ENCODE results near the gene TBC1D22B.

The TBC1D22B gene

GRCh38 chr6:37280162-37280887 lies 22.8 kb downstream of the TBC1D22B start:
- TF ChIP-seq CTCF (IDR thresholded peaks at IDR 0.05) = no peak
- no peak for DNase-seq (ENCODE audit: low spot score)
- Histone ChIP-seq H3K4me3 (no peak overlapping the region), H3K27ac (peak overlapping the region; percentile 65 to 80)

- no peak for TF ChIP-seq CTCF (IDR thresholded peaks at IDR 0.05)
- H3K27ac ChIP-seq = peak overlapping the region; percentile 72 to 82
- no peak overlapping the region for H3K4me3 ChIP-seq
- DNase-seq (ENCODE audit: low spot score) = no peak
Observed at GRCh38 chr6:37282371-37282770, 24.8 kb downstream of the TBC1D22B start.

DNA sequence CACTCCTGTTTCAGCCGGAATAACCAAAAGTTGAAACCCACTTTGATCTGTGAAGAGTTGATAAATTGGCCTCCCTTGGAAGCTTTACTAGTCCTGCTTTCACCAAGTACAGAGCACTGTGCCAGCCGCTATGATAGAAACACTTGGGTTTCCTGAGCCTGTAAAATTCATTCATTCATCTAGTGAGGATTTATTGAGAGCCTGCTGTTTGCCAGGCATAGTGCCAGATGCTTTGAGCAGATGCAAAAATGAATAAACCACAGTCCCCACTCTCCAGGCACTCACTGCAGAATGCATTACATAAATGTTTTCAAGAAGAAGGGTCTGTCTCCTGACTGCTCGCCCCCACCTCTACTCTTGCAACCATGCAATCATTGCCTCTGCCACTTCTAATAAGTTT lies 25.7 kb downstream of the TBC1D22B start:
- Histone ChIP-seq H3K27ac (peak overlapping the region; percentile 72 to 82), H3K4me3 (no peak overlapping the region)
- no peak for DNase-seq (ENCODE audit: low spot score)
- no peak for TF ChIP-seq CTCF (IDR thresholded peaks at IDR 0.05)

DNA sequence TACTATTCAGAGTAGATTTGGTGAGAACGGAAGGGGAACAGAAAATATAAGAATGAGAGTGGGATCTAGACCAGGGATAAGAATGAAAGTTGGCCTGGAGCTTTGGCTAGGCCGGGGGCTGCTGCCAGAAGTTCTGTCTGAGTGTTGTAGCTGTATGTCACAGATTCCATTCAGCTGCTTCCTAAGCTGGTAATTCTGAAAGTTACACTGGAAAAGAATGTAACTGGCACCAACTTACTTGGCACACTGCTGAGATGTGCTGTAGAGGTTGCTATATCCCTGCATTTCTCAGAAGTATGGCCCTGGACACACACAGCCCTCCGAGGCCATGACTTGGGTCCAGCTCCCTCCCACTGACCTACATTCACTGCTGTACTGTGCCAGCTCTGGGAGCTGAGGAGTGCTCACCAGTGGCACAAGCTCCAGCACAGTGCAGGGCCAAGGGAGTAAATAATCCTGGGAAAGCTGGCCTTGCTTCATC lies 26.1 kb downstream of the TBC1D22B start:
- H3K27ac ChIP-seq = peak overlapping the region; percentile 72 to 82
- peak overlapping the region; percentile 8 for H3K4me3 ChIP-seq
- DNase-seq (ENCODE audit: low spot score) = peak; percentile 92
- TF ChIP-seq CTCF (IDR thresholded peaks at IDR 0.05) = no peak

DNA sequence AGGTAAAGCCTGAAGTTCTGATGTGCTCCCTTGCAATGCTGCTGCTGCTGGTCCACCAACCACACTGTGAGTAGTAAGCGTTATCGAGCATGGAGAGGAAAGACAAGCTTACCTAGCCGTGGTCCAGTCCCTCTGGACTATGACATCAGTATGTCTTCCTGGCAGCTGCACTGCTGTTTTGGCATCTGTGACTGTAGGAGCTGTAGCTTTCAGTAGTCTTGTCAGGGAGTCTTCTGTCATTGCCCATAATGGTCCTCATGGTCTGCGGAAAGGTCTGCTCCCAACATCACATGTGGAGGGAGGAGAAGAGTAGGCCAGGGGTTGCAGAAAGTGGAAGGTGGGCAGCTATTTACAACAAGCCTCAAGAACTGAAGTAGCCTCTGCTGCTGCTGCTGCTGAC lies 27.2 kb downstream of the TBC1D22B start:
- no peak for DNase-seq (ENCODE audit: low spot score)
- no peak for TF ChIP-seq CTCF (IDR thresholded peaks at IDR 0.05)
- no peak overlapping the region for H3K4me3 ChIP-seq
- H3K27ac ChIP-seq = peak overlapping the region; percentile 72 to 82

- H3K4me3 ChIP-seq = no peak overlapping the region
- TF ChIP-seq CTCF (IDR thresholded peaks at IDR 0.05) = no peak
- DNase-seq (ENCODE audit: low spot score) = no peak
- no peak overlapping the region for H3K27ac ChIP-seq
Observed at GRCh38 chr6:37285861-37286311, 28.3 kb downstream of the TBC1D22B start.

- Histone ChIP-seq H3K27ac (no peak overlapping the region), H3K4me3 (no peak overlapping the region)
- TF ChIP-seq CTCF (IDR thresholded peaks at IDR 0.05) = no peak
- no peak for DNase-seq (ENCODE audit: low spot score)
Observed at GRCh38 chr6:37287519-37288157, 30.1 kb downstream of the TBC1D22B start.
